Astrocyte (in vitro differentiated cells and primary cell): ENCODE results near the gene ARG1.

Experiments used
- EZH2 ChIP-seq: IDR thresholded peaks from 2 replicates; pipeline ENCODE4 v1.6.1; 2012; ENCODE audit warnings: mild to moderate bottlenecking, low read length, inconsistent platforms; ENCODE audit not compliant: insufficient read depth
- TF ChIP-seq, protein P1 (sequence below): IDR thresholded peaks from 2 replicates; pipeline ENCODE4 v1.5.1; 2011; ENCODE audit warnings: low read depth, mild to moderate bottlenecking, inconsistent platforms, low read length, moderate library complexity; ENCODE audit not compliant: insufficient read depth

DNA sequence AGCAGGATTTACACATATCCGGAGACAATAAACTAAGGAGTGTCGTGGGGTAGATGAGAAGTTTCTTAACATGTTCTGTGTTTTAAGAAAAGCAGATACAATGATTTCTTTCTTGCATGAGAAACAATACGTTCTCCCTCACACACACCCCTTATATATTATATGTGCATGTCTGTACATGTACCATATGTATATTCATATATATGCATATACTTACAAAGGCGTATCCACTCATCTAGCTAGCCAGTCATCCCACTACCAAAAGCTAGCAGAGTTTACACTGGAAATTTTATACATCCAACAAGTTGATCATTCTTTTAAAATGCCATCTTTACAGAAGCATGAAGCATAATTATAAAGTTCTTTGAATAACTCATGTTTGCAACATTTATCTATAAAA is 14.9 kb downstream of the ARG1 start:
- TF ChIP-seq, protein P1, sequence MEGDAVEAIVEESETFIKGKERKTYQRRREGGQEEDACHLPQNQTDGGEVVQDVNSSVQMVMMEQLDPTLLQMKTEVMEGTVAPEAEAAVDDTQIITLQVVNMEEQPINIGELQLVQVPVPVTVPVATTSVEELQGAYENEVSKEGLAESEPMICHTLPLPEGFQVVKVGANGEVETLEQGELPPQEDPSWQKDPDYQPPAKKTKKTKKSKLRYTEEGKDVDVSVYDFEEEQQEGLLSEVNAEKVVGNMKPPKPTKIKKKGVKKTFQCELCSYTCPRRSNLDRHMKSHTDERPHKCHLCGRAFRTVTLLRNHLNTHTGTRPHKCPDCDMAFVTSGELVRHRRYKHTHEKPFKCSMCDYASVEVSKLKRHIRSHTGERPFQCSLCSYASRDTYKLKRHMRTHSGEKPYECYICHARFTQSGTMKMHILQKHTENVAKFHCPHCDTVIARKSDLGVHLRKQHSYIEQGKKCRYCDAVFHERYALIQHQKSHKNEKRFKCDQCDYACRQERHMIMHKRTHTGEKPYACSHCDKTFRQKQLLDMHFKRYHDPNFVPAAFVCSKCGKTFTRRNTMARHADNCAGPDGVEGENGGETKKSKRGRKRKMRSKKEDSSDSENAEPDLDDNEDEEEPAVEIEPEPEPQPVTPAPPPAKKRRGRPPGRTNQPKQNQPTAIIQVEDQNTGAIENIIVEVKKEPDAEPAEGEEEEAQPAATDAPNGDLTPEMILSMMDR: no peak
- no peak for TF ChIP-seq EZH2
